Stimulated activated CD8-positive, alpha-beta memory T cell treated with anti-CD3 and anti-CD28 coated beads, Interleukin-12 subunit alpha, Interleukin-12 subunit beta, amount 100 ng/mL, for 1 hour (primary cell): Measurements from ENCODE around the gene KIF12.
"Not testable (repeated sequence)": the region's sequence is repeated elsewhere in the genome, so short reads cannot be mapped to it uniquely, and the experiment has no call there.

Source experiments
- DNase-seq: peaks from one replicate; pipeline ENCODE4 v3.0.0-alpha.2; 2020; ENCODE audit warnings: low read depth

KIF12 gene

GRCh38 chr9:114046875-114047274 lies 52.2 kb downstream of the KIF12 start:
- no peak for DNase-seq

- DNase-seq = no peak
Observed at GRCh38 chr9:114046237-114046755, 52.8 kb downstream of the KIF12 start.

GRCh38 chr9:114043660-114044059 lies 55.4 kb downstream of the KIF12 start:
- not testable (repeated sequence) for DNase-seq
